K562 (cell line): ENCODE measurements around the gene PRR35. TPM values are rescaled to one million over a fixed set of nuclear protein-coding genes. Genes with fewer than 3 reads are reported as not detected.

Source experiments
- CREB3 ChIP-seq: fragments of 450-650 bp; conservative IDR thresholded peaks from 2 replicates; pipeline ENCODE4 v1.6.1; 2016; ENCODE audit warnings: missing genetic modification characterization, low read depth, mild to moderate bottlenecking, missing compliant biosample characterization, moderate library complexity
- HIVEP1 ChIP-seq: fragments of 250-450 bp; sonication (Bioruptor Pico); IDR thresholded peaks from 2 replicates; pipeline ENCODE4 v1.4.0; 2020; ENCODE audit warnings: mild to moderate bottlenecking
- KLF6 ChIP-seq: fragments of 250-450 bp; sonication (Bioruptor Pico); IDR thresholded peaks from 2 replicates; pipeline ENCODE4 v1.4.0; 2020; ENCODE audit warnings: mild to moderate bottlenecking, moderate library complexity, borderline replicate concordance
- RFX5 ChIP-seq: IDR thresholded peaks from 2 replicates; pipeline ENCODE4 v1.6.1; 2011; ENCODE audit warnings: low read depth, mild to moderate bottlenecking, improper control_type of control experiment, low read length
- ZNF174 ChIP-seq: fragments of 250-450 bp; sonication (Bioruptor Pico); IDR thresholded peaks from 2 replicates; pipeline ENCODE4 v1.4.0; 2020; ENCODE audit warnings: mild to moderate bottlenecking
- polyA plus RNA-seq, 8 experiments: library from polyadenylated mRNA; depleted of rRNA in 4 of 8; stranded (reverse) in 5 of 8; unstranded in 3 of 8; fragments of >200 nt; fragmentation: Nextera tagmentation in 2 of 8; fragmentation: Illumina TruSeq in 1 of 8; extraction: Ambion mirVana in 2 of 8; extraction: Trizol in 1 of 8; gene quantifications; 2 replicates each; pipeline versions ENCODE4 v1.2.1 to v1.2.3, GENCODE V29; 2011 to 2014; ENCODE audit warnings: inconsistent platforms in 1 of 8, missing spikeins in 1 of 8
- total RNA-seq, 7 experiments: library from RNA; depleted of rRNA in 6 of 7; stranded (reverse); fragments of >200 nt in 6 of 7; fragmentation: Illumina TruSeq in 2 of 7; extraction: Trizol in 2 of 7; gene quantifications; 2 replicates each; pipeline versions ENCODE4 v1.2.1 to v1.2.3, GENCODE V29; 2011 to 2021; ENCODE audit warnings: low replicate concordance in 1 of 7
- TF ChIP-seq, protein P1 (sequence below): fragments of 450-650 bp; IDR thresholded peaks from 2 replicates; pipeline ENCODE4 v1.6.1; 2016; ENCODE audit warnings: mild to moderate bottlenecking, moderate library complexity
- TF ChIP-seq, protein P2 (sequence below): fragments of 250-450 bp; sonication (Bioruptor Pico); IDR thresholded peaks from 2 replicates; pipeline ENCODE4 v1.5.0; 2021; ENCODE audit warnings: mild to moderate bottlenecking, moderate library complexity

PRR35 gene
- total and polyA plus RNA-seq, 9 of the 15 experiments (the other 6 are each of a cell fraction or from before 2014, with no cell fraction given), result 0.17 to 0.45 (median 0.21) TPM; not detected in 5

- TF ChIP-seq, protein P1, sequence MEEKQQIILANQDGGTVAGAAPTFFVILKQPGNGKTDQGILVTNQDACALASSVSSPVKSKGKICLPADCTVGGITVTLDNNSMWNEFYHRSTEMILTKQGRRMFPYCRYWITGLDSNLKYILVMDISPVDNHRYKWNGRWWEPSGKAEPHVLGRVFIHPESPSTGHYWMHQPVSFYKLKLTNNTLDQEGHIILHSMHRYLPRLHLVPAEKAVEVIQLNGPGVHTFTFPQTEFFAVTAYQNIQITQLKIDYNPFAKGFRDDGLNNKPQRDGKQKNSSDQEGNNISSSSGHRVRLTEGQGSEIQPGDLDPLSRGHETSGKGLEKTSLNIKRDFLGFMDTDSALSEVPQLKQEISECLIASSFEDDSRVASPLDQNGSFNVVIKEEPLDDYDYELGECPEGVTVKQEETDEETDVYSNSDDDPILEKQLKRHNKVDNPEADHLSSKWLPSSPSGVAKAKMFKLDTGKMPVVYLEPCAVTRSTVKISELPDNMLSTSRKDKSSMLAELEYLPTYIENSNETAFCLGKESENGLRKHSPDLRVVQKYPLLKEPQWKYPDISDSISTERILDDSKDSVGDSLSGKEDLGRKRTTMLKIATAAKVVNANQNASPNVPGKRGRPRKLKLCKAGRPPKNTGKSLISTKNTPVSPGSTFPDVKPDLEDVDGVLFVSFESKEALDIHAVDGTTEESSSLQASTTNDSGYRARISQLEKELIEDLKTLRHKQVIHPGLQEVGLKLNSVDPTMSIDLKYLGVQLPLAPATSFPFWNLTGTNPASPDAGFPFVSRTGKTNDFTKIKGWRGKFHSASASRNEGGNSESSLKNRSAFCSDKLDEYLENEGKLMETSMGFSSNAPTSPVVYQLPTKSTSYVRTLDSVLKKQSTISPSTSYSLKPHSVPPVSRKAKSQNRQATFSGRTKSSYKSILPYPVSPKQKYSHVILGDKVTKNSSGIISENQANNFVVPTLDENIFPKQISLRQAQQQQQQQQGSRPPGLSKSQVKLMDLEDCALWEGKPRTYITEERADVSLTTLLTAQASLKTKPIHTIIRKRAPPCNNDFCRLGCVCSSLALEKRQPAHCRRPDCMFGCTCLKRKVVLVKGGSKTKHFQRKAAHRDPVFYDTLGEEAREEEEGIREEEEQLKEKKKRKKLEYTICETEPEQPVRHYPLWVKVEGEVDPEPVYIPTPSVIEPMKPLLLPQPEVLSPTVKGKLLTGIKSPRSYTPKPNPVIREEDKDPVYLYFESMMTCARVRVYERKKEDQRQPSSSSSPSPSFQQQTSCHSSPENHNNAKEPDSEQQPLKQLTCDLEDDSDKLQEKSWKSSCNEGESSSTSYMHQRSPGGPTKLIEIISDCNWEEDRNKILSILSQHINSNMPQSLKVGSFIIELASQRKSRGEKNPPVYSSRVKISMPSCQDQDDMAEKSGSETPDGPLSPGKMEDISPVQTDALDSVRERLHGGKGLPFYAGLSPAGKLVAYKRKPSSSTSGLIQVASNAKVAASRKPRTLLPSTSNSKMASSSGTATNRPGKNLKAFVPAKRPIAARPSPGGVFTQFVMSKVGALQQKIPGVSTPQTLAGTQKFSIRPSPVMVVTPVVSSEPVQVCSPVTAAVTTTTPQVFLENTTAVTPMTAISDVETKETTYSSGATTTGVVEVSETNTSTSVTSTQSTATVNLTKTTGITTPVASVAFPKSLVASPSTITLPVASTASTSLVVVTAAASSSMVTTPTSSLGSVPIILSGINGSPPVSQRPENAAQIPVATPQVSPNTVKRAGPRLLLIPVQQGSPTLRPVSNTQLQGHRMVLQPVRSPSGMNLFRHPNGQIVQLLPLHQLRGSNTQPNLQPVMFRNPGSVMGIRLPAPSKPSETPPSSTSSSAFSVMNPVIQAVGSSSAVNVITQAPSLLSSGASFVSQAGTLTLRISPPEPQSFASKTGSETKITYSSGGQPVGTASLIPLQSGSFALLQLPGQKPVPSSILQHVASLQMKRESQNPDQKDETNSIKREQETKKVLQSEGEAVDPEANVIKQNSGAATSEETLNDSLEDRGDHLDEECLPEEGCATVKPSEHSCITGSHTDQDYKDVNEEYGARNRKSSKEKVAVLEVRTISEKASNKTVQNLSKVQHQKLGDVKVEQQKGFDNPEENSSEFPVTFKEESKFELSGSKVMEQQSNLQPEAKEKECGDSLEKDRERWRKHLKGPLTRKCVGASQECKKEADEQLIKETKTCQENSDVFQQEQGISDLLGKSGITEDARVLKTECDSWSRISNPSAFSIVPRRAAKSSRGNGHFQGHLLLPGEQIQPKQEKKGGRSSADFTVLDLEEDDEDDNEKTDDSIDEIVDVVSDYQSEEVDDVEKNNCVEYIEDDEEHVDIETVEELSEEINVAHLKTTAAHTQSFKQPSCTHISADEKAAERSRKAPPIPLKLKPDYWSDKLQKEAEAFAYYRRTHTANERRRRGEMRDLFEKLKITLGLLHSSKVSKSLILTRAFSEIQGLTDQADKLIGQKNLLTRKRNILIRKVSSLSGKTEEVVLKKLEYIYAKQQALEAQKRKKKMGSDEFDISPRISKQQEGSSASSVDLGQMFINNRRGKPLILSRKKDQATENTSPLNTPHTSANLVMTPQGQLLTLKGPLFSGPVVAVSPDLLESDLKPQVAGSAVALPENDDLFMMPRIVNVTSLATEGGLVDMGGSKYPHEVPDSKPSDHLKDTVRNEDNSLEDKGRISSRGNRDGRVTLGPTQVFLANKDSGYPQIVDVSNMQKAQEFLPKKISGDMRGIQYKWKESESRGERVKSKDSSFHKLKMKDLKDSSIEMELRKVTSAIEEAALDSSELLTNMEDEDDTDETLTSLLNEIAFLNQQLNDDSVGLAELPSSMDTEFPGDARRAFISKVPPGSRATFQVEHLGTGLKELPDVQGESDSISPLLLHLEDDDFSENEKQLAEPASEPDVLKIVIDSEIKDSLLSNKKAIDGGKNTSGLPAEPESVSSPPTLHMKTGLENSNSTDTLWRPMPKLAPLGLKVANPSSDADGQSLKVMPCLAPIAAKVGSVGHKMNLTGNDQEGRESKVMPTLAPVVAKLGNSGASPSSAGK, result peak; percentile 83
- no peak for TF ChIP-seq CREB3 (tag)
- TF ChIP-seq RFX5, result no peak
- TF ChIP-seq HIVEP1, result no peak
- TF ChIP-seq, protein P2, sequence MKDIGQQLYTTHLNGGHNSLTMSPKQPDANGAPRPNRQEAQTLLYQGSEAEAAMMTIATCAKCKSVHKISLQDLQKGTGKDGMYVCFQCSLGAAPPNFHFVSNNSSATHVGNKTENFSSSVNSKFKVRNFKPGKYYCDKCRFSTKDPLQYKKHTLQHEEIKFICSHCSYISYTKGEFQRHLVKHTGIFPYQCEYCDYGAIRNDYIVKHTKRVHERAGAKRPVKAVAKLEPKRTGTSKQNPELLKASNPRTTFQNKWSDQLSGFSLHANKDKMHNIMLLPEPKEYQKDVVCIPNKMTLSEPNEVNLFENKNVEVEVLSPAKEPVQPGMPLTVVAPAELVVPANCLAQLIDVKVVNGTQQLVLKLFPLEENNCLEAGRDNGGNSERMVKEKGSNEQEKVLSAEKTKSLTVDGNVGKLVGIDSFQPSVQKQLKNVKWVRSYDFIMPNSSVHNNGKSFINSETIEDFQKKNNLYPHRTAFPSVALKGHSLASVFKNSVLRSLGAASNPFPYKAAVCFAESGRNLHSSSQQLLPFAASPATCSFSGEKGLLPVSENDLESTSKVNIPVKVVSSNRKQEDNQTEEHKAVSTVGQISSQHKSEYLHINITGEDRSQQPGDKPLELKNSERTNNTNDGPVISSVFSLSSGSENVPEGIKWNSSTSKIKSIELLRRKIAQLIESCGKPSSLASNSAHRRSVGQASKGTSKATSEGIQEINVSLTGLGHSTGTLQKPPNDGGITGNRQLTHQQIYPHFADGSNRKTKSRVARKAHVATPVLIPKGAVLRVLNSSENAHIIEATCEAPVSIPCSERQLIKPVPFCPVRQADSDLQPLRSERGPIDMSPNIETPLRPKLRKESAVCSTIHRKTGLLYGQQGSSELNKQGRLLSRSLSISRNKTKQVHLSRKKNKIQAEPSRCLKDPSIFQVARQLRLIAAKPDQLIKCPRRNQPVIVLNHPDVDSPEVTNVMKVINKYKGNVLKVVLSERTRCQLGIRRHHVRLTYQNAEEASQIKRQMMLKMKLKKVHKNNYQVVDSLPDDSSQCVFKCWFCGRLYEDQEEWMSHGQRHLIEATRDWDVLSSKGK, result no peak
- TF ChIP-seq KLF6, result no peak
- no peak for TF ChIP-seq ZNF174 (CRISPR knock-in tag)
These were observed 18.7 kb downstream of the PRR35 start (continued) for GRCh38 chr16:578870-579405.
